RPMI7951 (cell line): ENCODE results near the gene IZUMO1R. TPM values are rescaled to one million over a fixed set of nuclear protein-coding genes. Genes with fewer than 3 reads are reported as not detected.
"Not testable (repeated sequence)": the region's sequence is repeated elsewhere in the genome, so short reads cannot be mapped to it uniquely, and the experiment has no call there.

Source experiments
- DNase-seq: peaks from one replicate; pipeline ENCODE4 v3.0.0-alpha.2; 2012; ENCODE audit warnings: low read depth
- total RNA-seq: library from RNA; depleted of rRNA; stranded (reverse); fragments of >200 nt; shearing (Covaris generic); gene quantifications from 2 replicates; pipeline ENCODE4 v1.2.3, GENCODE V29; 2014; rRNA removed

The IZUMO1R gene
- total RNA-seq, 1 experiment from 2014 or later: not detected

GRCh38 chr11:94325681-94326080 is 21.3 kb downstream of the IZUMO1R start:
- DNase-seq: peak; percentile 23

- DNase-seq: no peak
These were observed 22.6 kb downstream of the IZUMO1R start for GRCh38 chr11:94326947-94327346.

- no peak for DNase-seq
These were observed 24.3 kb downstream of the IZUMO1R start for GRCh38 chr11:94328587-94329080.

GRCh38 chr11:94329501-94329900 is 25.1 kb downstream of the IZUMO1R start:
- DNase-seq: peak; percentile 5

GRCh38 chr11:94330789-94331188 is 26.4 kb downstream of the IZUMO1R start:
- peak; percentile 50 for DNase-seq

- DNase-seq: no peak
These were observed 28.4 kb downstream of the IZUMO1R start for GRCh38 chr11:94332814-94333213.

GRCh38 chr11:94336033-94336432 is 31.7 kb downstream of the IZUMO1R start:
- no peak for DNase-seq

GRCh38 chr11:94338651-94339050 is 34.3 kb downstream of the IZUMO1R start:
- DNase-seq: no peak

- no peak for DNase-seq
These were observed 37.9 kb downstream of the IZUMO1R start for GRCh38 chr11:94342250-94342649.

- DNase-seq: no peak
These were observed 39.1 kb downstream of the IZUMO1R start for GRCh38 chr11:94343495-94343894.

GRCh38 chr11:94346311-94346710 is 41.9 kb downstream of the IZUMO1R start:
- not testable (repeated sequence) for DNase-seq

GRCh38 chr11:94350850-94351563 is 46.6 kb downstream of the IZUMO1R start:
- DNase-seq: not testable (repeated sequence)

Other genes with a start within 250 kb of the IZUMO1R start
- gene PANX1, start 175.7 kb upstream of the IZUMO1R start, total RNA-seq: 40.6 and 42.9 TPM in 2 replicates
- gene GPR83, start 96.8 kb downstream of the IZUMO1R start, total RNA-seq: not detected in 2 replicates
- gene MRE11, start 189.3 kb downstream of the IZUMO1R start, total RNA-seq: 27.0 and 30.3 TPM in 2 replicates
- gene ANKRD49, start 189.4 kb downstream of the IZUMO1R start, total RNA-seq: 18.1 and 24.2 TPM in 2 replicates
- gene C11orf97, start 207.9 kb downstream of the IZUMO1R start, total RNA-seq: not detected in 2 replicates
- gene FUT4, start 239.3 kb downstream of the IZUMO1R start, total RNA-seq: 2.4 TPM in 2 replicates